SK-N-SH treated with all-trans-retinoic acid at 6 μM for 48 hours (cell line): Measurements from ENCODE around the gene CCDC85C.

Experiments used
- ATAC-seq: fragments of 200-7000 bp; cut with Tn5 transposase; 3 replicates; pipeline ENCODE4 v1.9.1; 2020; ENCODE audit warnings: mild to moderate bottlenecking, moderate library complexity
- ARNTL ChIP-seq: fragments of 450-650 bp; formaldehyde crosslinking; IDR thresholded peaks from 2 replicates; pipeline ENCODE4 v1.5.0; 2020; ENCODE audit warnings: low read depth, mild to moderate bottlenecking, moderate library complexity, borderline replicate concordance
- BACH2 ChIP-seq: fragments of 250-450 bp; sonication (Bioruptor Pico); IDR thresholded peaks from 2 replicates; pipeline ENCODE4 v1.9.0; 2021; ENCODE audit warnings: mild to moderate bottlenecking, borderline replicate concordance
- CSDC2 ChIP-seq: fragments of 250-450 bp; sonication (Bioruptor Pico); IDR thresholded peaks from 2 replicates; pipeline ENCODE4 v1.5.0; 2020; ENCODE audit warnings: mild to moderate bottlenecking, moderate library complexity
- ESRRG ChIP-seq: fragments of 250-450 bp; sonication (Bioruptor Pico); IDR thresholded peaks from 2 replicates; pipeline ENCODE4 v1.6.1; 2021; ENCODE audit warnings: mild to moderate bottlenecking
- GLIS3 ChIP-seq: fragments of 250-450 bp; sonication (Bioruptor Pico); IDR thresholded peaks from 2 replicates; pipeline ENCODE4 v1.5.0; 2020; ENCODE audit warnings: mild to moderate bottlenecking, moderate library complexity
- ISL1 ChIP-seq: fragments of 250-450 bp; sonication (Bioruptor Pico); IDR thresholded peaks from 2 replicates; pipeline ENCODE4 v2.1.2; 2022; ENCODE audit warnings: mild to moderate bottlenecking, moderate library complexity
- POU6F1 ChIP-seq: fragments of 250-450 bp; sonication (Bioruptor Pico); IDR thresholded peaks from 2 replicates; pipeline ENCODE4 v1.8.0; 2021; ENCODE audit warnings: low read depth, mild to moderate bottlenecking, moderate library complexity, borderline replicate concordance
- PPARA ChIP-seq: fragments of 250-450 bp; sonication (Bioruptor Pico); IDR thresholded peaks from 2 replicates; pipeline ENCODE4 v1.5.0; 2020; ENCODE audit warnings: mild to moderate bottlenecking, borderline replicate concordance
- RARB ChIP-seq: fragments of 250-450 bp; sonication (Bioruptor Pico); IDR thresholded peaks from 2 replicates; pipeline ENCODE4 v1.8.0; 2021; ENCODE audit warnings: mild to moderate bottlenecking, moderate library complexity
- TCF4 ChIP-seq: fragments of 250-450 bp; sonication (Bioruptor Pico); IDR thresholded peaks from 2 replicates; pipeline ENCODE4 v1.8.0; 2021; ENCODE audit warnings: mild to moderate bottlenecking, moderate library complexity, borderline replicate concordance
- TOX ChIP-seq: fragments of 250-450 bp; sonication (Bioruptor Pico); IDR thresholded peaks from 2 replicates; pipeline ENCODE4 v1.8.0; 2021; ENCODE audit warnings: mild to moderate bottlenecking, moderate library complexity, borderline replicate concordance
- TSHZ2 ChIP-seq: fragments of 250-450 bp; sonication (Bioruptor Pico); IDR thresholded peaks from 2 replicates; pipeline ENCODE4 v1.5.0; 2020; ENCODE audit warnings: mild to moderate bottlenecking, moderate library complexity
- ZC3H10 ChIP-seq: fragments of 250-450 bp; sonication (Bioruptor Pico); IDR thresholded peaks from 2 replicates; pipeline ENCODE4 v1.5.1; 2021; ENCODE audit warnings: mild to moderate bottlenecking, moderate library complexity
- ZFP3 ChIP-seq: fragments of 250-450 bp; sonication (Bioruptor Pico); IDR thresholded peaks from 2 replicates; pipeline ENCODE4 v1.5.0; 2020; ENCODE audit warnings: mild to moderate bottlenecking, moderate library complexity
- ZFP30 ChIP-seq: fragments of 450-650 bp; formaldehyde crosslinking; IDR thresholded peaks from 2 replicates; pipeline ENCODE4 v1.5.0; 2022; ENCODE audit warnings: mild to moderate bottlenecking, moderate library complexity
- ZNF565 ChIP-seq: fragments of 450-650 bp; formaldehyde crosslinking; conservative IDR thresholded peaks from 2 replicates; pipeline ENCODE4 v1.5.0; 2020; ENCODE audit warnings: low read depth, mild to moderate bottlenecking, moderate library complexity
- ZNF70 ChIP-seq: fragments of 450-650 bp; formaldehyde crosslinking; IDR thresholded peaks from 2 replicates; pipeline ENCODE4 v1.5.0; 2020; ENCODE audit warnings: mild to moderate bottlenecking, moderate library complexity
- ZNF8 ChIP-seq: fragments of 450-650 bp; formaldehyde crosslinking; IDR thresholded peaks from 2 replicates; pipeline ENCODE4 v1.5.0; 2020; ENCODE audit warnings: mild to moderate bottlenecking, moderate library complexity
- TF ChIP-seq, protein P1 (sequence below): fragments of 250-450 bp; sonication (Bioruptor Pico); IDR thresholded peaks from 2 replicates; pipeline ENCODE4 v1.5.1; 2020; ENCODE audit warnings: low read depth, mild to moderate bottlenecking, moderate library complexity

CCDC85C gene

DNA sequence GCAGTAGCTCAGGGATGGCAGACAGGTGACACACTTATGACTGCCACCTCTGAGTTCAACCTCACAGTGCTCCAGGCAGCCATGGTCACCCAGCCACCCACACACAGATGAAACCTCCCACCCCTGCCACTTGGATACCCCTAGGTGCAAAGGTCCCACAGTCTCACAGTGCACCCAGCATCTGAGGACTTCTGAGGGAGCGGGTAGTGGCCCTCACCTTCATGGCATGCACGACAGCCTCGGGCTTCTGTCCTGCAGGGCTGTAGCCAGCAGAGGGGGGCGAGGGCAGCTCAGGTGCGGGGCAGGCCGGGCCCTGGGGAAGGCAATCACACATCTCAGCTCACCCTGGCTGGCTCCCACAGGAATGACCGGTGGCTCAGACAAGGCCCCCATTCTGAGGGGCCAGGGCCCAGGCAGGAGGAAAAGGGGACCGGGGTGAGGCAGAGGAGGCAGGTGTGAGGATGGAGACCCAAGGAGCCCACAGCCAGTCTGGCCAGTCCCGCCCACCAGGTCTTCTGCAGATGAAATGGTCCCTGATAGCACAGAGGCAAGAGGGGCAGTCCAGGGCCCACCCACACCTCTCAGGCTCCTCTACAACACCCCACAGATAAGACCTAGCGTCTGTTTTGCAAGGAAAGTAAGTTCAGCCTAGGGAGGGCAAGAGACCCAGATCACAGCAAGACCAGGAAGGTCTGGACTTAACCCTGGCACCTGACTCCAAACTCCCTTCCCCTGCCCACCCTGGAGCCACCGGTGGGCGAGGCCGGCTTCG lies 87.0 kb downstream of the CCDC85C start (continued):
- TF ChIP-seq, protein P1, sequence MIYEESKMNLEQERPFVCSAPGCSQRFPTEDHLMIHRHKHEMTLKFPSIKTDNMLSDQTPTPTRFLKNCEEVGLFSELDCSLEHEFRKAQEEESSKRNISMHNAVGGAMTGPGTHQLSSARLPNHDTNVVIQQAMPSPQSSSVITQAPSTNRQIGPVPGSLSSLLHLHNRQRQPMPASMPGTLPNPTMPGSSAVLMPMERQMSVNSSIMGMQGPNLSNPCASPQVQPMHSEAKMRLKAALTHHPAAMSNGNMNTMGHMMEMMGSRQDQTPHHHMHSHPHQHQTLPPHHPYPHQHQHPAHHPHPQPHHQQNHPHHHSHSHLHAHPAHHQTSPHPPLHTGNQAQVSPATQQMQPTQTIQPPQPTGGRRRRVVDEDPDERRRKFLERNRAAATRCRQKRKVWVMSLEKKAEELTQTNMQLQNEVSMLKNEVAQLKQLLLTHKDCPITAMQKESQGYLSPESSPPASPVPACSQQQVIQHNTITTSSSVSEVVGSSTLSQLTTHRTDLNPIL (CRISPR knock-in tag), result no peak

- no peak for ATAC-seq
- no peak for TF ChIP-seq ZC3H10 (CRISPR knock-in tag)
- TF ChIP-seq TOX (CRISPR knock-in tag), result no peak
Measured at GRCh38 chr14:99516156-99516870, 87.7 kb downstream of the CCDC85C start.

- ATAC-seq, result no peak
Measured at GRCh38 chr14:99515301-99516155, 88.5 kb downstream of the CCDC85C start.

More at GRCh38 chr14:99515301-99516155, 88.5 kb downstream of the CCDC85C start:
- no peak for TF ChIP-seq TSHZ2 (CRISPR knock-in tag)
- TF ChIP-seq ZNF8 (CRISPR knock-in tag), result no peak
- no peak for TF ChIP-seq ESRRG (CRISPR knock-in tag)
- TF ChIP-seq ZFP30, result no peak
- no peak for TF ChIP-seq ZNF70 (CRISPR knock-in tag)
- no peak for TF ChIP-seq ZC3H10 (CRISPR knock-in tag)
- TF ChIP-seq ZFP3 (CRISPR knock-in tag), result no peak
- no peak for TF ChIP-seq TCF4 (CRISPR knock-in tag)
- no peak for TF ChIP-seq ARNTL (CRISPR knock-in tag)
- no peak for TF ChIP-seq POU6F1 (CRISPR knock-in tag)
- TF ChIP-seq BACH2, result no peak
- TF ChIP-seq PPARA (CRISPR knock-in tag), result no peak
- no peak for TF ChIP-seq ISL1 (CRISPR knock-in tag)
- TF ChIP-seq RARB (CRISPR knock-in tag), result no peak
- no peak for TF ChIP-seq CSDC2 (CRISPR knock-in tag)
- TF ChIP-seq ZNF565 (CRISPR knock-in tag), result no peak
- no peak for TF ChIP-seq GLIS3 (CRISPR knock-in tag)
- TF ChIP-seq, protein P1 (CRISPR knock-in tag), result no peak
